ENCODE measurements around the gene MAGEB18. TPM values are rescaled to one million over a fixed set of nuclear protein-coding genes. Genes with fewer than 3 reads are reported as not detected.
A peak's percentile ranks its signal among the peaks of the same experiment; 100 is the strongest.

Gene MAGEB18
- not detected in 3 replicates for total RNA-seq (2021)
- not detected for Bru-seq, nascent RNA
- long read RNA-seq, experiment 1, result 0 reads
- long read RNA-seq, experiment 2, result 0 reads
- long read RNA-seq, experiment 3, result 0 reads

GRCh38 chrX:26138274-26138673 is at the start of gene MAGEB18:
TSS of gene MAGEB18 (plus strand) at chrX:26138343. CDS start at chrX:26138986, 643 bp downstream.
- Mint-ChIP-seq H3K4me3 (no peak within 1 kb of the TSS), H3K36me3 (no peaks in the 10 kb centered on the region), H3K27me3 (ENCODE audit: low read depth) (no peaks in the 10 kb centered on the region; the same call in 1 of the 2 replicates), H3K27ac (no peak within 1 kb of the TSS), H3K9me3 (peaks cover 6% of the 10 kb centered on the region; the same call in 1 of the 2 replicates), H3K4me1 (no peaks in the 10 kb centered on the region)
- CTCF ChIA-PET, result no interaction called here
- TF ChIP-seq E2F5 (CRISPR knock-in tag; IDR thresholded peaks at IDR 0.05) (no peak), MXD4 (CRISPR knock-in tag; IDR thresholded peaks at IDR 0.05; ENCODE audit: borderline replicate concordance) (no peak), SOX15 (CRISPR knock-in tag; IDR thresholded peaks at IDR 0.05) (no peak), JAZF1 (CRISPR knock-in tag; IDR thresholded peaks at IDR 0.05) (no peak), CREB1 (CRISPR knock-in tag; IDR thresholded peaks at IDR 0.05) (no peak), PRRX2 (CRISPR knock-in tag; IDR thresholded peaks at IDR 0.05) (no peak), PRDM15 (CRISPR knock-in tag; IDR thresholded peaks at IDR 0.05) (no peak), ZNF219 (CRISPR knock-in tag; IDR thresholded peaks at IDR 0.05; ENCODE audit: borderline replicate concordance) (no peak), ATF1 (CRISPR knock-in tag; IDR thresholded peaks at IDR 0.05) (no peak), ZBTB43 (CRISPR knock-in tag; IDR thresholded peaks at IDR 0.05) (no peak)
- TF ChIP-seq, protein P1, sequence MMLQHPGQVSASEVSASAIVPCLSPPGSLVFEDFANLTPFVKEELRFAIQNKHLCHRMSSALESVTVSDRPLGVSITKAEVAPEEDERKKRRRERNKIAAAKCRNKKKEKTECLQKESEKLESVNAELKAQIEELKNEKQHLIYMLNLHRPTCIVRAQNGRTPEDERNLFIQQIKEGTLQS (CRISPR knock-in tag; conservative IDR thresholded peaks at IDR 0.05), result no peak
- TF ChIP-seq, protein P2, sequence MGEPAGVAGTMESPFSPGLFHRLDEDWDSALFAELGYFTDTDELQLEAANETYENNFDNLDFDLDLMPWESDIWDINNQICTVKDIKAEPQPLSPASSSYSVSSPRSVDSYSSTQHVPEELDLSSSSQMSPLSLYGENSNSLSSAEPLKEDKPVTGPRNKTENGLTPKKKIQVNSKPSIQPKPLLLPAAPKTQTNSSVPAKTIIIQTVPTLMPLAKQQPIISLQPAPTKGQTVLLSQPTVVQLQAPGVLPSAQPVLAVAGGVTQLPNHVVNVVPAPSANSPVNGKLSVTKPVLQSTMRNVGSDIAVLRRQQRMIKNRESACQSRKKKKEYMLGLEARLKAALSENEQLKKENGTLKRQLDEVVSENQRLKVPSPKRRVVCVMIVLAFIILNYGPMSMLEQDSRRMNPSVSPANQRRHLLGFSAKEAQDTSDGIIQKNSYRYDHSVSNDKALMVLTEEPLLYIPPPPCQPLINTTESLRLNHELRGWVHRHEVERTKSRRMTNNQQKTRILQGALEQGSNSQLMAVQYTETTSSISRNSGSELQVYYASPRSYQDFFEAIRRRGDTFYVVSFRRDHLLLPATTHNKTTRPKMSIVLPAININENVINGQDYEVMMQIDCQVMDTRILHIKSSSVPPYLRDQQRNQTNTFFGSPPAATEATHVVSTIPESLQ (CRISPR knock-in tag; IDR thresholded peaks at IDR 0.05), result no peak
- TF ChIP-seq, protein P3, sequence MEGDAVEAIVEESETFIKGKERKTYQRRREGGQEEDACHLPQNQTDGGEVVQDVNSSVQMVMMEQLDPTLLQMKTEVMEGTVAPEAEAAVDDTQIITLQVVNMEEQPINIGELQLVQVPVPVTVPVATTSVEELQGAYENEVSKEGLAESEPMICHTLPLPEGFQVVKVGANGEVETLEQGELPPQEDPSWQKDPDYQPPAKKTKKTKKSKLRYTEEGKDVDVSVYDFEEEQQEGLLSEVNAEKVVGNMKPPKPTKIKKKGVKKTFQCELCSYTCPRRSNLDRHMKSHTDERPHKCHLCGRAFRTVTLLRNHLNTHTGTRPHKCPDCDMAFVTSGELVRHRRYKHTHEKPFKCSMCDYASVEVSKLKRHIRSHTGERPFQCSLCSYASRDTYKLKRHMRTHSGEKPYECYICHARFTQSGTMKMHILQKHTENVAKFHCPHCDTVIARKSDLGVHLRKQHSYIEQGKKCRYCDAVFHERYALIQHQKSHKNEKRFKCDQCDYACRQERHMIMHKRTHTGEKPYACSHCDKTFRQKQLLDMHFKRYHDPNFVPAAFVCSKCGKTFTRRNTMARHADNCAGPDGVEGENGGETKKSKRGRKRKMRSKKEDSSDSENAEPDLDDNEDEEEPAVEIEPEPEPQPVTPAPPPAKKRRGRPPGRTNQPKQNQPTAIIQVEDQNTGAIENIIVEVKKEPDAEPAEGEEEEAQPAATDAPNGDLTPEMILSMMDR (IDR thresholded peaks at IDR 0.05), result no peak
- ATAC-seq, result no peak
- no peak for DNase-seq (ENCODE audit: low spot score)
- POLR2A ChIA-PET, result no interaction called here

GRCh38 chrX:26100421-26100920 is 37.7 kb upstream of the MAGEB18 start:
- ChIA-PET CTCF (interaction anchor here (0.8 kb wide), 1 partner anchor 58 kb away, joined by 3 read pairs; no protein-coding TSS in a partner anchor), POLR2A (no interaction called here)
- Mint-ChIP-seq H3K9me3 (no peaks in the 10 kb centered on the region), H3K36me3 (no peaks in the 10 kb centered on the region), H3K4me3 (no peak overlapping the region), H3K27ac (peak overlapping the region; percentile 14), H3K4me1 (0 out of 2 replicates have a peak, but pooled peaks cover 6% of the 10 kb centered on the region), H3K27me3 (ENCODE audit: low read depth) (no peaks in the 10 kb centered on the region)
- no peak for DNase-seq (ENCODE audit: low spot score)
- no peak for ATAC-seq
- TF ChIP-seq ZBTB43 (CRISPR knock-in tag; IDR thresholded peaks at IDR 0.05), result no peak
- TF ChIP-seq, protein P4, sequence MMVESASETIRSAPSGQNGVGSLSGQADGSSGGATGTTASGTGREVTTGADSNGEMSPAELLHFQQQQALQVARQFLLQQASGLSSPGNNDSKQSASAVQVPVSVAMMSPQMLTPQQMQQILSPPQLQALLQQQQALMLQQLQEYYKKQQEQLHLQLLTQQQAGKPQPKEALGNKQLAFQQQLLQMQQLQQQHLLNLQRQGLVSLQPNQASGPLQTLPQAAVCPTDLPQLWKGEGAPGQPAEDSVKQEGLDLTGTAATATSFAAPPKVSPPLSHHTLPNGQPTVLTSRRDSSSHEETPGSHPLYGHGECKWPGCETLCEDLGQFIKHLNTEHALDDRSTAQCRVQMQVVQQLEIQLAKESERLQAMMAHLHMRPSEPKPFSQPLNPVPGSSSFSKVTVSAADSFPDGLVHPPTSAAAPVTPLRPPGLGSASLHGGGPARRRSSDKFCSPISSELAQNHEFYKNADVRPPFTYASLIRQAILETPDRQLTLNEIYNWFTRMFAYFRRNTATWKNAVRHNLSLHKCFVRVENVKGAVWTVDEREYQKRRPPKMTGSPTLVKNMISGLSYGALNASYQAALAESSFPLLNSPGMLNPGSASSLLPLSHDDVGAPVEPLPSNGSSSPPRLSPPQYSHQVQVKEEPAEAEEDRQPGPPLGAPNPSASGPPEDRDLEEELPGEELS (CRISPR knock-in tag; IDR thresholded peaks at IDR 0.05), result no peak
- TF ChIP-seq, protein P3 (IDR thresholded peaks at IDR 0.05), result no peak
- no peak for TF ChIP-seq TEAD1 (CRISPR knock-in tag; IDR thresholded peaks at IDR 0.05)
